ENCODE results near the gene ZNF462. TPM values are rescaled to one million over a fixed set of nuclear protein-coding genes. Genes with fewer than 3 reads are reported as not detected.
"Not testable (repeated sequence)": the region's sequence is repeated elsewhere in the genome, so short reads cannot be mapped to it uniquely, and the experiment has no call there.

Gene ZNF462
- total RNA-seq, 4 donors from 2014 or later: 9.3 to 13.3 (median 11.4) TPM

GRCh38 chr9:106846307-106846706 lies 16.7 kb upstream of the ZNF462 start:
- DNase-seq (no peak), ATAC-seq (no peak)
- Histone ChIP-seq H3K36me3 (no peaks in the 10 kb centered on the region), H3K4me3 (no peak overlapping the region), H3K4me1 (no peaks in the 10 kb centered on the region), H3K27me3 (no peaks in the 10 kb centered on the region), H3K27ac (no peak overlapping the region), H3K9me3 (no peaks in the 10 kb centered on the region)
- TF ChIP-seq CTCF (IDR thresholded peaks at IDR 0.05 in 4 of 5, conservative IDR thresholded peaks at IDR 0.05 in 1 of 5): no peak
- TF ChIP-seq POLR2A (IDR thresholded peaks at IDR 0.05): no peak
- intact Hi-C loops (cut with DNase I; ENCODE audit: low total_unique reads) (no loop called here), in situ Hi-C loops (cut with MboI; ENCODE audit: low sequenced_read_pairs in 4 of 4) (no loop called here)

- Histone ChIP-seq H3K36me3 (no peaks in the 10 kb centered on the region), H3K4me3 (no peak overlapping the region), H3K9me3 (no peaks in the 10 kb centered on the region), H3K27ac (no peak overlapping the region), H3K4me1 (no peaks in the 10 kb centered on the region), H3K27me3 (no peaks in the 10 kb centered on the region)
- in situ Hi-C loops (cut with MboI; ENCODE audit: low sequenced_read_pairs in 4 of 4): no loop called here
- no peak for DNase-seq
- TF ChIP-seq CTCF (IDR thresholded peaks at IDR 0.05 in 4 of 5, conservative IDR thresholded peaks at IDR 0.05 in 1 of 5) (no peak), POLR2A (IDR thresholded peaks at IDR 0.05) (no peak)
- intact Hi-C loops (cut with DNase I; ENCODE audit: low total_unique reads): no loop called here
- ATAC-seq: no peak
These were observed 16.1 kb upstream of the ZNF462 start for GRCh38 chr9:106846857-106847256.

- intact Hi-C loops (cut with DNase I; ENCODE audit: low total_unique reads): not testable (repeated sequence)
- peak in 1 of 2 donors; percentile 48 for DNase-seq
These were observed 11.3 kb upstream of the ZNF462 start for GRCh38 chr9:106851640-106852039.

GRCh38 chr9:106857811-106858470 lies 5.0 kb upstream of the ZNF462 start:
- H3K27me3 ChIP-seq: no peaks in the 10 kb centered on the region
- intact Hi-C loops (cut with DNase I; ENCODE audit: low total_unique reads): no loop called here
- no peaks in the 10 kb centered on the region for H3K36me3 ChIP-seq
- H3K4me1 ChIP-seq: peaks cover 3% of the 10 kb centered on the region in 2 donors
- no peak overlapping the region for H3K4me3 ChIP-seq
- ATAC-seq: no peak
- no peak for DNase-seq
- in situ Hi-C loops (cut with MboI; ENCODE audit: low sequenced_read_pairs in 4 of 4): loop anchor here in 1 of 4 donors (25.0 kb wide), 1 partner anchor 946 kb away; no protein-coding TSS in a partner anchor
- no peaks in the 10 kb centered on the region for H3K9me3 ChIP-seq
- peak overlapping the region in 1 of 4 donors; percentile 10 for H3K27ac ChIP-seq
- TF ChIP-seq CTCF (IDR thresholded peaks at IDR 0.05 in 4 of 5, conservative IDR thresholded peaks at IDR 0.05 in 1 of 5) (no peak), POLR2A (IDR thresholded peaks at IDR 0.05) (no peak)

More at GRCh38 chr9:106851640-106852039, 11.3 kb upstream of the ZNF462 start:
- in situ Hi-C loops (cut with MboI; ENCODE audit: low sequenced_read_pairs in 4 of 4): loop anchor here in 1 of 4 donors (25.0 kb wide), 1 partner anchor 939 kb away; no protein-coding TSS in a partner anchor
- H3K27me3 ChIP-seq, H3K9me3 ChIP-seq, H3K36me3 ChIP-seq, H3K4me1 ChIP-seq, H3K27ac ChIP-seq, H3K4me3 ChIP-seq: not testable (repeated sequence)
- peak in 1 of 2 donors; percentile 78 for ATAC-seq

- no peaks in the 10 kb centered on the region for H3K9me3 ChIP-seq
- TF ChIP-seq CTCF (IDR thresholded peaks at IDR 0.05 in 4 of 5, conservative IDR thresholded peaks at IDR 0.05 in 1 of 5) (no peak), POLR2A (IDR thresholded peaks at IDR 0.05) (peak; percentile 20 to 21)
- DNase-seq: peak; percentile 16 to 50
- peak overlapping the region; percentile 82 to 87 (median 84) for H3K4me3 ChIP-seq
- intact Hi-C loops (cut with DNase I; ENCODE audit: low total_unique reads) (loop anchor here (2.0 to 10.0 kb wide), 10 partner anchors 57 to 1165 kb away; partner anchors contain the start of genes RAD23B and TMEM38B), in situ Hi-C loops (cut with MboI; ENCODE audit: low sequenced_read_pairs in 4 of 4) (loop anchor here in 1 of 4 donors (25.0 kb wide), 1 partner anchor 948 kb away; no protein-coding TSS in a partner anchor)
- peaks cover 8 to 9% of the 10 kb centered on the region in 2 donors for H3K4me1 ChIP-seq
- H3K27me3 ChIP-seq: no peaks in the 10 kb centered on the region
- peak overlapping the region; percentile 88 to 92 (median 89) for H3K27ac ChIP-seq
- ATAC-seq: peak; percentile 21 to 25
- no peaks in the 10 kb centered on the region for H3K36me3 ChIP-seq
These were observed 2.8 kb upstream of the ZNF462 start for GRCh38 chr9:106859957-106860720.

All from gastrocnemius medialis (tissue), 4 donors.